PC-9 (cell line): ENCODE results near the gene TLN1. TPM values are rescaled to one million over a fixed set of nuclear protein-coding genes. Genes with fewer than 3 reads are reported as not detected.

Experiments used
- BruUV-seq: library from RNA; stranded (reverse); fragments of 400-500 nt; replicated peaks from 2 replicates; lab custom pipeline; 2021; lab: Mats Ljungman, UMichigan
- CTCF ChIA-PET: fragments of 300-600 bp; sonication (Branson Sonifier 250); formaldehyde crosslinking; loops from one replicate; lab custom pipeline; 2022; ENCODE audit warnings: antibody characterized with exemption; lab: Charles Lee
- POLR2A ChIA-PET: fragments of 300-600 bp; sonication (Branson Sonifier 250); formaldehyde crosslinking; loops from one replicate; lab custom pipeline; 2022; ENCODE audit warnings: antibody characterized with exemption; ENCODE audit not compliant: unreplicated experiment; lab: Charles Lee
- DNase-seq, 2 experiments: peaks; one replicate each; pipeline versions ENCODE4 v3.0.0 to v3.0.0-alpha.2; 2015 to 2022; ENCODE audit warnings: mixed read lengths in 1 of 2
- H2AFZ ChIP-seq: fragments of 200-600 bp; sonication (generic); 2 replicates; pipeline ENCODE4 v1.8.1; 2017; ENCODE audit warnings: antibody characterized with exemption
- H3F3A ChIP-seq: fragments of 200-600 bp; sonication (generic); 2 replicates; pipeline ENCODE4 v1.8.1; 2017; ENCODE audit warnings: antibody characterized with exemption, mild to moderate bottlenecking, low read depth; ENCODE audit not compliant: insufficient read depth
- H3K27ac ChIP-seq: fragments of 200-600 bp; sonication (generic); 2 replicates; pipeline ENCODE4 v1.6.1; 2016; ENCODE audit warnings: mixed run types
- H3K27me3 ChIP-seq: fragments of 200-600 bp; sonication (generic); 2 replicates; pipeline ENCODE4 v1.6.1; 2016; ENCODE audit warnings: low read depth, mixed run types; ENCODE audit not compliant: insufficient read depth
- H3K36me3 ChIP-seq: fragments of 200-600 bp; sonication (generic); 2 replicates; pipeline ENCODE4 v1.6.1; 2016; ENCODE audit warnings: low read depth, mixed run types
- H3K4me1 ChIP-seq: fragments of 200-600 bp; sonication (generic); replicated peaks from 2 replicates; pipeline ENCODE4 v1.6.1; 2016; ENCODE audit warnings: mixed run types; ENCODE audit not compliant: insufficient read depth
- H3K4me2 ChIP-seq: fragments of 200-600 bp; sonication (generic); 2 replicates; pipeline ENCODE4 v1.6.1; 2017; ENCODE audit warnings: mixed run types
- H3K4me3 ChIP-seq: fragments of 200-600 bp; sonication (generic); 2 replicates; pipeline ENCODE4 v1.6.1; 2016; ENCODE audit warnings: mixed run types
- H3K79me2 ChIP-seq: fragments of 200-600 bp; sonication (generic); 2 replicates; pipeline ENCODE4 v1.6.1; 2017; ENCODE audit warnings: low read depth, mixed run types
- H3K9me2 ChIP-seq: fragments of 200-600 bp; sonication (generic); 2 replicates; pipeline ENCODE4 v1.8.1; 2017; ENCODE audit warnings: mild to moderate bottlenecking; ENCODE audit not compliant: insufficient read depth
- H3K9me3 ChIP-seq: fragments of 200-600 bp; sonication (generic); 2 replicates; pipeline ENCODE4 v1.8.1; 2016; ENCODE audit warnings: low read depth; ENCODE audit not compliant: insufficient read depth
- H4K20me1 ChIP-seq: fragments of 200-600 bp; sonication (generic); 2 replicates; pipeline ENCODE4 v1.8.1; 2017; ENCODE audit not compliant: insufficient read depth
- EZH2 ChIP-seq: fragments of 200-600 bp; sonication (generic); IDR thresholded peaks from 2 replicates; pipeline ENCODE4 v1.8.0; 2017; ENCODE audit warnings: antibody characterized with exemption, low read depth
- intact Hi-C: fragments of 100-400 bp; cut with micrococcal nuclease; formaldehyde crosslinking; loops from one replicate; pipeline ENCODE4 v1.10.0; 2022; ENCODE audit not compliant: unreplicated experiment
- total RNA-seq: library from RNA; stranded (reverse); gene quantifications from 2 replicates; pipeline ENCODE4 v1.2.3, GENCODE V29; 2021
- TF ChIP-seq, protein P1 (sequence below): fragments of 200-600 bp; sonication (generic); conservative IDR thresholded peaks from 2 replicates; pipeline ENCODE4 v1.6.1; 2017; ENCODE audit warnings: mixed run types, antibody characterized with exemption, mild to moderate bottlenecking, moderate library complexity

The TLN1 gene
- total RNA-seq, 1 experiment from 2014 or later, result 101 TPM

DNA sequence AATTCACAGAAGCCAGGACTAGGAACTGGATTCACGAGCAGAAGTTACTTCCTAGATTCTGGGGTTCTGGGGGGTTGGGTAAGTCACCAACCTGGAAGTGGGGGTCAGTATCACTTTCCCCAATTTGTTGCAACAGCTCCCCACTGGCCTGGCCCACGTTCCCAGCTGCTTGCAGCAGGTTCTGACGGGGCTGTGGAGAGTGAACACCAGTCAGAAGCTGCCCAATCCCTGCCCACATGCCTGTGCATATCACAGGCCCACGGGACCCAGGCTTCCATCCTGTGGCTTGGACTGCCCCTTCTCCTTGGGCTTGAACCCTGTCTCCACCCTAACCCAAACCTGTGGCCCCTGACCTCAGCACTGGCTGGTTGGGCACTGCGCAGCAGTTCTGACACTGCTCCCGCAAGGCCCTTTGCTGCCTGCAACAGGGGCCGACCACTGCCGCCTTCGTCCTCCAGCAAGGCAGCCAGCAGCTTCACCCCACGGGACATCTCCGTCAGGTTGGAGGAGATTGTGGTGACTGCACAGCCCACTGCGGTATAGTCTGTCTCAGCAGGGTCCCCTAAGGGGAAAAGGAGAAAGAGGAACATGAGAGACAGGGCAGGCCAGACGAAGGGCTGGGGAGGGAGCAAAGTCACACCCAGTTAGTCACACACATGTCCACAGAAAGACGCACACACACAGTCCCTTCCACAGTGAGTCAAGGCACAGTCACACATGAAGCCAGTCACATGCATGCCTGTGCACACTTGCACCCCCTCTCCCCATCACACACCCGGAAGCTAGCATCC lies 13.1 kb downstream of the TLN1 start:
- CTCF ChIA-PET, result no interaction called here
- no peak for DNase-seq

DNA sequence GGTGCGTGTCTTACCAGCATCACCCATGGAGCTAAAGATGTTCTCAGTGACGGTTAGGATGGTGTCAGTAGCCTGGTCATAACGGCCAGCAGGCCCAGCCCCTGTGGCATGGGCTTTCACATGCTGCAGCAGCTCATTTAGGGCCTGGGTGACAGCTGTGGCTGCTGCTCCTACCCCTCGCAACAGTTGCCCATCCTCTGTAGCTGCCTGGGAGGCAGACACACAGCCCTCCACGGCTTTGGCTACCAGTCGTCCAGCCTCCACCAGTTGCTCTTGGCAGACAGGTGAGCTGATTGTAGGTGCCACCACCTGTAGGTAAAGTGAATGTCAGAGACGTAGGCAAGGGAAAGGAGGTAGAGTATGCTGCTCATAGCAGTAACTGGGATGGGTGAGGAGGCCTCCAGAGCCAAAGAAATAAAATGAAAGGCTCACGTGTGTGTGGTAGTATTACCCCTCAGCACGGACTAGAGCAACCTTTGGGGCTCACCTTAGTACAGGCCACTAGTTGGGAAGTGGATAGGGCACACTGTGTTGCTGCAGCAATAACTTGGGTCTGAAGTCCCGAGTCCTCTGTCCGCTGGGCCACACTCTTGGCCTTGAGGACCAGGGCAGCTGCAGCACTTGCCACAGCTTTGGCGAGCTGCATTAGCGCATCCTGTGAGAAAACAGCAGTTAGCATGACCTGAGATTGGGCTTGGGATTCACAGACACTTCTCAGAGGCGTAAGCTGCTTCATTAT lies 14.7 kb downstream of the TLN1 start:
- Histone ChIP-seq H3K79me2 (no peaks in the 10 kb centered on the region), H3K36me3 (peaks cover 4% of the 10 kb centered on the region; the same call in 1 of the 2 replicates), H4K20me1 (no peaks in the 10 kb centered on the region), H3K4me2 (no peak overlapping the region), H3K27ac (no peak overlapping the region), H3F3A (peaks cover 8% of the 10 kb centered on the region; the same call in 1 of the 2 replicates), H3K9me2 (no peaks in the 10 kb centered on the region), H3K9me3 (no peaks in the 10 kb centered on the region), H2AFZ (no peak overlapping the region), H3K4me1 (peaks cover 8% of the 10 kb centered on the region), H3K27me3 (no peaks in the 10 kb centered on the region), H3K4me3 (no peak overlapping the region)
- CTCF ChIA-PET, result no interaction called here
- POLR2A ChIA-PET, result interaction anchor here (0.6 kb wide), 1 partner anchor 636 kb away, joined by 20 read pairs; no protein-coding TSS in a partner anchor
- DNase-seq, result no peak
- no TSS peak for BruUV-seq
- intact Hi-C loops, result no loop called here
- TF ChIP-seq EZH2, result no peak
- TF ChIP-seq, protein P1, sequence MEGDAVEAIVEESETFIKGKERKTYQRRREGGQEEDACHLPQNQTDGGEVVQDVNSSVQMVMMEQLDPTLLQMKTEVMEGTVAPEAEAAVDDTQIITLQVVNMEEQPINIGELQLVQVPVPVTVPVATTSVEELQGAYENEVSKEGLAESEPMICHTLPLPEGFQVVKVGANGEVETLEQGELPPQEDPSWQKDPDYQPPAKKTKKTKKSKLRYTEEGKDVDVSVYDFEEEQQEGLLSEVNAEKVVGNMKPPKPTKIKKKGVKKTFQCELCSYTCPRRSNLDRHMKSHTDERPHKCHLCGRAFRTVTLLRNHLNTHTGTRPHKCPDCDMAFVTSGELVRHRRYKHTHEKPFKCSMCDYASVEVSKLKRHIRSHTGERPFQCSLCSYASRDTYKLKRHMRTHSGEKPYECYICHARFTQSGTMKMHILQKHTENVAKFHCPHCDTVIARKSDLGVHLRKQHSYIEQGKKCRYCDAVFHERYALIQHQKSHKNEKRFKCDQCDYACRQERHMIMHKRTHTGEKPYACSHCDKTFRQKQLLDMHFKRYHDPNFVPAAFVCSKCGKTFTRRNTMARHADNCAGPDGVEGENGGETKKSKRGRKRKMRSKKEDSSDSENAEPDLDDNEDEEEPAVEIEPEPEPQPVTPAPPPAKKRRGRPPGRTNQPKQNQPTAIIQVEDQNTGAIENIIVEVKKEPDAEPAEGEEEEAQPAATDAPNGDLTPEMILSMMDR, result no peak

More for the DNA sequence above, 13.1 kb downstream of the TLN1 start:
- Histone ChIP-seq H3K27ac (no peak overlapping the region), H3K27me3 (no peaks in the 10 kb centered on the region), H3K36me3 (peaks cover 4% of the 10 kb centered on the region; the same call in 1 of the 2 replicates), H3K4me1 (no peaks in the 10 kb centered on the region), H2AFZ (no peak overlapping the region), H3F3A (no peaks in the 10 kb centered on the region), H3K9me3 (no peaks in the 10 kb centered on the region), H3K4me2 (no peak overlapping the region), H4K20me1 (no peaks in the 10 kb centered on the region), H3K4me3 (no peak overlapping the region), H3K9me2 (no peaks in the 10 kb centered on the region), H3K79me2 (no peaks in the 10 kb centered on the region)
- TF ChIP-seq, protein P1, result no peak
- TF ChIP-seq EZH2, result no peak
- POLR2A ChIA-PET, result no interaction called here
- intact Hi-C loops, result no loop called here
- no TSS peak for BruUV-seq

DNA sequence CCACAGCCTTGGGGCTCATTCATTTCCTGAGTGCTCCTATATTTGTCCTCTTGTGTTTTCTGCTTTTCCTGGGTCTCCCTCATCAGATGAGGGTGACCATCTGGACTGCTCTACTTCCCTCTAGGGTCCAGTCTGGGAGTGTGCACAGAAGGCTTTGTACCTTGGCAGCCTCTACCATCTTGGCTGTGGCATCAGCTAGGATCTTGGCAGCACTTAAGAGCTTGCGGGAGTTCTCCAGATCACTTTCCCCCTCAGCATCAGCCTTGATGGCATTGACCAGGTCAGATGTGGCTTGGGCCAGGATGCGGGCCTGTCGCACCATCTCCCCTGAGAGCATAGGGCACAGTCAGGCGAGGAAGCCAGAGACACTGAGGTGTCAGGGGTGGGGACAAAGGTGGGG lies 15.8 kb downstream of the TLN1 start:
- Histone ChIP-seq H3K79me2 (no peaks in the 10 kb centered on the region), H3K9me2 (no peaks in the 10 kb centered on the region), H3K27ac (no peak overlapping the region), H2AFZ (no peak overlapping the region), H3K4me3 (no peak overlapping the region), H4K20me1 (no peaks in the 10 kb centered on the region), H3K36me3 (peaks cover 4% of the 10 kb centered on the region; the same call in 1 of the 2 replicates), H3K4me2 (no peak overlapping the region), H3K4me1 (peaks cover 19% of the 10 kb centered on the region), H3F3A (peaks cover 17% of the 10 kb centered on the region), H3K27me3 (no peaks in the 10 kb centered on the region), H3K9me3 (no peaks in the 10 kb centered on the region)
- intact Hi-C loops, result no loop called here
- ChIA-PET CTCF (no interaction called here), POLR2A (interaction anchor here (0.7 kb wide), 1 partner anchor 33 kb away, joined by 3 read pairs; no protein-coding TSS in a partner anchor)
- DNase-seq, result no peak
- no TSS peak for BruUV-seq
- TF ChIP-seq EZH2, result no peak
- TF ChIP-seq, protein P1, result no peak
